SK-N-SH treated with all-trans-retinoic acid at 6 μM for 48 hours (cell line): ENCODE results near the gene HS3ST5.

Experiments used
- ATAC-seq: fragments of 200-7000 bp; cut with Tn5 transposase; 3 replicates; pipeline ENCODE4 v1.9.1; 2020; ENCODE audit warnings: mild to moderate bottlenecking, moderate library complexity
- ARNTL ChIP-seq: fragments of 450-650 bp; formaldehyde crosslinking; IDR thresholded peaks from 2 replicates; pipeline ENCODE4 v1.5.0; 2020; ENCODE audit warnings: low read depth, mild to moderate bottlenecking, moderate library complexity, borderline replicate concordance
- BACH2 ChIP-seq: fragments of 250-450 bp; sonication (Bioruptor Pico); IDR thresholded peaks from 2 replicates; pipeline ENCODE4 v1.9.0; 2021; ENCODE audit warnings: mild to moderate bottlenecking, borderline replicate concordance
- CSDC2 ChIP-seq: fragments of 250-450 bp; sonication (Bioruptor Pico); IDR thresholded peaks from 2 replicates; pipeline ENCODE4 v1.5.0; 2020; ENCODE audit warnings: mild to moderate bottlenecking, moderate library complexity
- ESRRG ChIP-seq: fragments of 250-450 bp; sonication (Bioruptor Pico); IDR thresholded peaks from 2 replicates; pipeline ENCODE4 v1.6.1; 2021; ENCODE audit warnings: mild to moderate bottlenecking
- GLIS3 ChIP-seq: fragments of 250-450 bp; sonication (Bioruptor Pico); IDR thresholded peaks from 2 replicates; pipeline ENCODE4 v1.5.0; 2020; ENCODE audit warnings: mild to moderate bottlenecking, moderate library complexity
- OSR1 ChIP-seq: fragments of 250-450 bp; sonication (Bioruptor Pico); IDR thresholded peaks from 2 replicates; pipeline ENCODE4 v1.8.0; 2022; ENCODE audit warnings: moderate library complexity, mild to moderate bottlenecking, inconsistent platforms
- PPARA ChIP-seq: fragments of 250-450 bp; sonication (Bioruptor Pico); IDR thresholded peaks from 2 replicates; pipeline ENCODE4 v1.5.0; 2020; ENCODE audit warnings: mild to moderate bottlenecking, borderline replicate concordance
- RARB ChIP-seq: fragments of 250-450 bp; sonication (Bioruptor Pico); IDR thresholded peaks from 2 replicates; pipeline ENCODE4 v1.8.0; 2021; ENCODE audit warnings: mild to moderate bottlenecking, moderate library complexity
- SNAI2 ChIP-seq: fragments of 250-450 bp; sonication (Bioruptor Pico); IDR thresholded peaks from 2 replicates; pipeline ENCODE4 v1.5.0; 2020; ENCODE audit warnings: mild to moderate bottlenecking, moderate library complexity
- TCF4 ChIP-seq: fragments of 250-450 bp; sonication (Bioruptor Pico); IDR thresholded peaks from 2 replicates; pipeline ENCODE4 v1.8.0; 2021; ENCODE audit warnings: mild to moderate bottlenecking, moderate library complexity, borderline replicate concordance
- TOX ChIP-seq: fragments of 250-450 bp; sonication (Bioruptor Pico); IDR thresholded peaks from 2 replicates; pipeline ENCODE4 v1.8.0; 2021; ENCODE audit warnings: mild to moderate bottlenecking, moderate library complexity, borderline replicate concordance
- ZC3H10 ChIP-seq: fragments of 250-450 bp; sonication (Bioruptor Pico); IDR thresholded peaks from 2 replicates; pipeline ENCODE4 v1.5.1; 2021; ENCODE audit warnings: mild to moderate bottlenecking, moderate library complexity
- ZFP3 ChIP-seq: fragments of 250-450 bp; sonication (Bioruptor Pico); IDR thresholded peaks from 2 replicates; pipeline ENCODE4 v1.5.0; 2020; ENCODE audit warnings: mild to moderate bottlenecking, moderate library complexity
- ZFP30 ChIP-seq: fragments of 450-650 bp; formaldehyde crosslinking; IDR thresholded peaks from 2 replicates; pipeline ENCODE4 v1.5.0; 2022; ENCODE audit warnings: mild to moderate bottlenecking, moderate library complexity
- ZNF565 ChIP-seq: fragments of 450-650 bp; formaldehyde crosslinking; conservative IDR thresholded peaks from 2 replicates; pipeline ENCODE4 v1.5.0; 2020; ENCODE audit warnings: low read depth, mild to moderate bottlenecking, moderate library complexity
- ZNF8 ChIP-seq: fragments of 450-650 bp; formaldehyde crosslinking; IDR thresholded peaks from 2 replicates; pipeline ENCODE4 v1.5.0; 2020; ENCODE audit warnings: mild to moderate bottlenecking, moderate library complexity
- TF ChIP-seq, protein P1 (sequence below): fragments of 250-450 bp; sonication (Bioruptor Pico); IDR thresholded peaks from 2 replicates; pipeline ENCODE4 v1.8.0; 2020; ENCODE audit warnings: mild to moderate bottlenecking, moderate library complexity, borderline replicate concordance
- TF ChIP-seq, protein P2 (sequence below): fragments of 250-450 bp; sonication (Bioruptor Pico); IDR thresholded peaks from 2 replicates; pipeline ENCODE4 v1.5.1; 2020; ENCODE audit warnings: low read depth, mild to moderate bottlenecking, moderate library complexity
- TF ChIP-seq, protein P3 (sequence below): fragments of 250-450 bp; sonication (Bioruptor Pico); IDR thresholded peaks from 2 replicates; pipeline ENCODE4 v1.5.1; 2021; ENCODE audit warnings: mild to moderate bottlenecking, moderate library complexity
- TF ChIP-seq, protein P4 (sequence below): fragments of 250-450 bp; sonication (Bioruptor Pico); IDR thresholded peaks from 2 replicates; pipeline ENCODE4 v1.5.0; 2020; ENCODE audit warnings: mild to moderate bottlenecking, moderate library complexity
- TF ChIP-seq, protein P5 (sequence below): fragments of 250-450 bp; sonication (Bioruptor Pico); IDR thresholded peaks from 2 replicates; pipeline ENCODE4 v1.8.0; 2021; ENCODE audit warnings: low read depth, mild to moderate bottlenecking, moderate library complexity, borderline replicate concordance

Gene HS3ST5

DNA sequence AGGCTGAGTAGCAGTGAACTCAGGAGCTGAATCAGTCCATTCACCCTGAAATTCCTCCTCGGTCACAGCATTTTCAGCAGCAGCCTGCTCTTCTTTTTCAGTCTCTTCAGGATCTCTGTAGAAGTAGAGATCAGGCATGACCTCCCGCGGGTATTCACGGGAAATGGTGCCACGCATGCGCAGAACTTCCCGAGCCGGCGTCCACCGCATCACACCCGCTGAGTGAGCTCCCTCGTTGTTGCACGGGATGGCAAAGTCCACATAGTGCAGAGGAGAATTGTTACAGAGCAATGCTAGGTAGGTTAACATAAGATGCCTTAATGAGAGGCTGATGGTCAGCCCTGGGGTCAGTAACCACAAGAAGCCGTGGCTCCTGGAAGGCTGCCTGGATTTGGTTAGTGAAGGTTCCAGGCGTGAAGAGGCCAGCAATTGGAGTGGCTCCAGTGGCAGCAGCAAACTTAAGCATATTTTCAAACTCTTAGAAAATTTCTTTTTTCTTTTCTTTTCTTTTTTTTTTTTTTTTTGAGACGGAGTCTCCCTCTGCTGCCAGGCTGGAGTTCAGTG is 258.4 kb downstream of the HS3ST5 start:
- TF ChIP-seq ARNTL (CRISPR knock-in tag): no peak
- TF ChIP-seq, protein P1, sequence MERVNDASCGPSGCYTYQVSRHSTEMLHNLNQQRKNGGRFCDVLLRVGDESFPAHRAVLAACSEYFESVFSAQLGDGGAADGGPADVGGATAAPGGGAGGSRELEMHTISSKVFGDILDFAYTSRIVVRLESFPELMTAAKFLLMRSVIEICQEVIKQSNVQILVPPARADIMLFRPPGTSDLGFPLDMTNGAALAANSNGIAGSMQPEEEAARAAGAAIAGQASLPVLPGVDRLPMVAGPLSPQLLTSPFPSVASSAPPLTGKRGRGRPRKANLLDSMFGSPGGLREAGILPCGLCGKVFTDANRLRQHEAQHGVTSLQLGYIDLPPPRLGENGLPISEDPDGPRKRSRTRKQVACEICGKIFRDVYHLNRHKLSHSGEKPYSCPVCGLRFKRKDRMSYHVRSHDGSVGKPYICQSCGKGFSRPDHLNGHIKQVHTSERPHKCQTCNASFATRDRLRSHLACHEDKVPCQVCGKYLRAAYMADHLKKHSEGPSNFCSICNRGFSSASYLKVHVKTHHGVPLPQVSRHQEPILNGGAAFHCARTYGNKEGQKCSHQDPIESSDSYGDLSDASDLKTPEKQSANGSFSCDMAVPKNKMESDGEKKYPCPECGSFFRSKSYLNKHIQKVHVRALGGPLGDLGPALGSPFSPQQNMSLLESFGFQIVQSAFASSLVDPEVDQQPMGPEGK: no peak
- TF ChIP-seq, protein P2, sequence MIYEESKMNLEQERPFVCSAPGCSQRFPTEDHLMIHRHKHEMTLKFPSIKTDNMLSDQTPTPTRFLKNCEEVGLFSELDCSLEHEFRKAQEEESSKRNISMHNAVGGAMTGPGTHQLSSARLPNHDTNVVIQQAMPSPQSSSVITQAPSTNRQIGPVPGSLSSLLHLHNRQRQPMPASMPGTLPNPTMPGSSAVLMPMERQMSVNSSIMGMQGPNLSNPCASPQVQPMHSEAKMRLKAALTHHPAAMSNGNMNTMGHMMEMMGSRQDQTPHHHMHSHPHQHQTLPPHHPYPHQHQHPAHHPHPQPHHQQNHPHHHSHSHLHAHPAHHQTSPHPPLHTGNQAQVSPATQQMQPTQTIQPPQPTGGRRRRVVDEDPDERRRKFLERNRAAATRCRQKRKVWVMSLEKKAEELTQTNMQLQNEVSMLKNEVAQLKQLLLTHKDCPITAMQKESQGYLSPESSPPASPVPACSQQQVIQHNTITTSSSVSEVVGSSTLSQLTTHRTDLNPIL (CRISPR knock-in tag): no peak
- no peak for TF ChIP-seq ZNF565
- TF ChIP-seq ESRRG (CRISPR knock-in tag): no peak
- TF ChIP-seq, protein P3, sequence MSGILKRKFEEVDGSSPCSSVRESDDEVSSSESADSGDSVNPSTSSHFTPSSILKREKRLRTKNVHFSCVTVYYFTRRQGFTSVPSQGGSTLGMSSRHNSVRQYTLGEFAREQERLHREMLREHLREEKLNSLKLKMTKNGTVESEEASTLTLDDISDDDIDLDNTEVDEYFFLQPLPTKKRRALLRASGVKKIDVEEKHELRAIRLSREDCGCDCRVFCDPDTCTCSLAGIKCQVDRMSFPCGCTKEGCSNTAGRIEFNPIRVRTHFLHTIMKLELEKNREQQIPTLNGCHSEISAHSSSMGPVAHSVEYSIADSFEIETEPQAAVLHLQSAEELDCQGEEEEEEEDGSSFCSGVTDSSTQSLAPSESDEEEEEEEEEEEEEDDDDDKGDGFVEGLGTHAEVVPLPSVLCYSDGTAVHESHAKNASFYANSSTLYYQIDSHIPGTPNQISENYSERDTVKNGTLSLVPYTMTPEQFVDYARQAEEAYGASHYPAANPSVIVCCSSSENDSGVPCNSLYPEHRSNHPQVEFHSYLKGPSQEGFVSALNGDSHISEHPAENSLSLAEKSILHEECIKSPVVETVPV: no peak
- no peak for TF ChIP-seq ZNF8
- TF ChIP-seq, protein P4, sequence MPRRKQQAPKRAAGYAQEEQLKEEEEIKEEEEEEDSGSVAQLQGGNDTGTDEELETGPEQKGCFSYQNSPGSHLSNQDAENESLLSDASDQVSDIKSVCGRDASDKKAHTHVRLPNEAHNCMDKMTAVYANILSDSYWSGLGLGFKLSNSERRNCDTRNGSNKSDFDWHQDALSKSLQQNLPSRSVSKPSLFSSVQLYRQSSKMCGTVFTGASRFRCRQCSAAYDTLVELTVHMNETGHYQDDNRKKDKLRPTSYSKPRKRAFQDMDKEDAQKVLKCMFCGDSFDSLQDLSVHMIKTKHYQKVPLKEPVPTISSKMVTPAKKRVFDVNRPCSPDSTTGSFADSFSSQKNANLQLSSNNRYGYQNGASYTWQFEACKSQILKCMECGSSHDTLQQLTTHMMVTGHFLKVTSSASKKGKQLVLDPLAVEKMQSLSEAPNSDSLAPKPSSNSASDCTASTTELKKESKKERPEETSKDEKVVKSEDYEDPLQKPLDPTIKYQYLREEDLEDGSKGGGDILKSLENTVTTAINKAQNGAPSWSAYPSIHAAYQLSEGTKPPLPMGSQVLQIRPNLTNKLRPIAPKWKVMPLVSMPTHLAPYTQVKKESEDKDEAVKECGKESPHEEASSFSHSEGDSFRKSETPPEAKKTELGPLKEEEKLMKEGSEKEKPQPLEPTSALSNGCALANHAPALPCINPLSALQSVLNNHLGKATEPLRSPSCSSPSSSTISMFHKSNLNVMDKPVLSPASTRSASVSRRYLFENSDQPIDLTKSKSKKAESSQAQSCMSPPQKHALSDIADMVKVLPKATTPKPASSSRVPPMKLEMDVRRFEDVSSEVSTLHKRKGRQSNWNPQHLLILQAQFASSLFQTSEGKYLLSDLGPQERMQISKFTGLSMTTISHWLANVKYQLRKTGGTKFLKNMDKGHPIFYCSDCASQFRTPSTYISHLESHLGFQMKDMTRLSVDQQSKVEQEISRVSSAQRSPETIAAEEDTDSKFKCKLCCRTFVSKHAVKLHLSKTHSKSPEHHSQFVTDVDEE (CRISPR knock-in tag): no peak
- TF ChIP-seq TOX (CRISPR knock-in tag): no peak
- TF ChIP-seq OSR1 (CRISPR knock-in tag): no peak
- no peak for TF ChIP-seq SNAI2
- ATAC-seq: no peak

DNA sequence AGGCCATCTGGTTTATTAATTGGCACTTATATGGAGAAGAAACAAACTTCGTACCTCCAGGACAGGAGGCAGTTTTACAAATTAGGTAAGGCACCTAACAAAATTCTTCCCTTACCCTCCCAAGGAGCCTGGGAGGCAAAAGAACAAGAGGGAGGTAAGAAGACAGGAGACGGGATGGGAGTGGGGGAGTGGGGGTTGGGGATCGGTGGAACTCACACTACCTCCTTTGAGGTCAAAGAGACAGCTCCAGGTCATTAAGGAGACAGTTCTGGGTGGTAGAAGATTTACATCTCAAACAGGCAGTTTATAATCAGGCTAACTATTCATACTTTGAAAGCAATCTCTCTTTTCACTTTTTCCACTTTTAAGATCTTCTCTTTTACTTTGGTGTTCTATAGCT is 259.6 kb downstream of the HS3ST5 start:
- no peak for ATAC-seq
- TF ChIP-seq SNAI2 (no peak), BACH2 (no peak), TCF4 (CRISPR knock-in tag) (no peak), RARB (no peak), ZC3H10 (no peak), GLIS3 (CRISPR knock-in tag) (no peak), OSR1 (CRISPR knock-in tag) (no peak), ZFP30 (CRISPR knock-in tag) (no peak)

DNA sequence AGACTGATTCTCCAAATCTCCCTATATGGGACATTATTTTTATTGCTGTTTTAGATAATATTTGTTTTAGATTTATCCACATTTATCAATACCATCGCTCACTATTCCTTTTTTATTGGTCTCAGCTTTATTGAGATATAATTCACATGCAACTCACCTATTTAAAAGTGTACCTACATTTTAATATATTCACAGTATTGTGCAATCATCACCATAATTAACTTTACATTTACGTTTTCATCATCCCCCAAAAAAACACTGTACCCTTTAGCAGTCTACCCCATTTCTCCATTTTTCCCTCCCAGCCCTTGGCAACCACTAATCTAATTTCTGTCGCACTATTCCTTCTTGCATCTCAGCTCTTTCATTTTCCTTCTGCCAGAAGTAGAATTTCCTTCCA is 261.1 kb downstream of the HS3ST5 start:
- ATAC-seq: no peak
- TF ChIP-seq, protein P5, sequence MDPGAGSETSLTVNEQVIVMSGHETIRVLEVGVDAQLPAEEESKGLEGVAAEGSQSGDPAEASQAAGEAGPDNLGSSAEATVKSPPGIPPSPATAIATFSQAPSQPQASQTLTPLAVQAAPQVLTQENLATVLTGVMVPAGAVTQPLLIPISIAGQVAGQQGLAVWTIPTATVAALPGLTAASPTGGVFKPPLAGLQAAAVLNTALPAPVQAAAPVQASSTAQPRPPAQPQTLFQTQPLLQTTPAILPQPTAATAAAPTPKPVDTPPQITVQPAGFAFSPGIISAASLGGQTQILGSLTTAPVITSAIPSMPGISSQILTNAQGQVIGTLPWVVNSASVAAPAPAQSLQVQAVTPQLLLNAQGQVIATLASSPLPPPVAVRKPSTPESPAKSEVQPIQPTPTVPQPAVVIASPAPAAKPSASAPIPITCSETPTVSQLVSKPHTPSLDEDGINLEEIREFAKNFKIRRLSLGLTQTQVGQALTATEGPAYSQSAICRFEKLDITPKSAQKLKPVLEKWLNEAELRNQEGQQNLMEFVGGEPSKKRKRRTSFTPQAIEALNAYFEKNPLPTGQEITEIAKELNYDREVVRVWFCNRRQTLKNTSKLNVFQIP (CRISPR knock-in tag): no peak
- TF ChIP-seq ARNTL (CRISPR knock-in tag) (no peak), CSDC2 (CRISPR knock-in tag) (no peak), PPARA (CRISPR knock-in tag) (no peak), ESRRG (CRISPR knock-in tag) (no peak), ZC3H10 (no peak), ZNF8 (no peak), BACH2 (no peak), ZFP3 (CRISPR knock-in tag) (no peak), RARB (no peak), TCF4 (CRISPR knock-in tag) (no peak)
- TF ChIP-seq, protein P4 (CRISPR knock-in tag): no peak
- TF ChIP-seq, protein P3: no peak
- TF ChIP-seq, protein P1: no peak
